ENCODE data around the gene OPN1SW. TPM values are rescaled to one million over a fixed set of nuclear protein-coding genes. Genes with fewer than 3 reads are reported as not detected.

Gene OPN1SW, protein sequence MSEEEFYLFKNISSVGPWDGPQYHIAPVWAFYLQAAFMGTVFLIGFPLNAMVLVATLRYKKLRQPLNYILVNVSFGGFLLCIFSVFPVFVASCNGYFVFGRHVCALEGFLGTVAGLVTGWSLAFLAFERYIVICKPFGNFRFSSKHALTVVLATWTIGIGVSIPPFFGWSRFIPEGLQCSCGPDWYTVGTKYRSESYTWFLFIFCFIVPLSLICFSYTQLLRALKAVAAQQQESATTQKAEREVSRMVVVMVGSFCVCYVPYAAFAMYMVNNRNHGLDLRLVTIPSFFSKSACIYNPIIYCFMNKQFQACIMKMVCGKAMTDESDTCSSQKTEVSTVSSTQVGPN
- total RNA-seq, result not detected

DNA sequence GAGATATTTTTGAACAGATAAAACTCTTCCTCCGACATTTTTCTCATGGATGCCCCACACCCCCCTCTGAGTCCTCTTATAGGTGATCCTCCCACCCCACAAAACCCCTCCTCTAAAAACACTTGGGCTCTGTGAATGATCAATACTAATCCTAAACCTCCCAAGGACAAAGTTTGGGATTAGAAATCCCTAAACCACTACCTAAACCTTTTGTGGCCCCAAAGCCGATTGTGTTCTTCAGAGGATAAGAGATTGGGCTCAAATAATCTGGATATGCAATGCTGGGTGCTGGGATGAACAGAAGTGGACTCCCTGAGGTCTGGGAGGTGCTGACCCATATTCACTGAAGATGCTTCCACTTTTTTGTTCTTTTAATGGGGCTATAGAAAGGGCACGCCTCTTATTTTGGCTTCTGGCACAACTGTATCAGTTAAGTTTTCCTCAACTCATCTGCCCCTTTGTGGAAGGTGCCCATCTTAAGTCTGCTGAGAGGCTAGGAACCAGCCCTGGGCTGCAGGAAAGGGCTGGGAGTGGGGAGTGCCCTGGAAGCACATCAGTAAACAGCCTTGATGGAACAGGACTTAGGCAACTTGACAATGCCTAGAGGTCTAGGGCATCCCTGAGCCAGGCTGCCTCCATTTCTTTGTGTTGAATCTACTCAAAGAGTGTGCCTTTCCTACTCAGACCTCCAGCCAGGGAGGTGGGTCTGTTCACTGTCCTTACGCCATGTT is at the start of gene OPN1SW:
Gene OPN1SW, minus strand, starts transcription at position 51 of the 731 bp plus-strand sequence. Its CDS starts 13 bp downstream, at position 38.
- H3K9me3 Mint-ChIP-seq, result peaks cover 14% of the 10 kb centered on the region
- CTCF ChIA-PET, result interaction anchor here (0.6 kb wide), 1 partner anchor 19 kb away, joined by 3 read pairs; no protein-coding TSS in a partner anchor
- POLR2A ChIA-PET, result no interaction called here
- H3K27me3 Mint-ChIP-seq, result no peaks in the 10 kb centered on the region
- peaks cover 36% of the 10 kb centered on the region for H3K36me3 Mint-ChIP-seq (ENCODE audit: low read depth)
- no peak for DNase-seq
- no peak within 1 kb of the TSS for H3K4me3 Mint-ChIP-seq
- no peak within 1 kb of the TSS for H3K27ac Mint-ChIP-seq
- no peaks in the 10 kb centered on the region for H3K4me1 Mint-ChIP-seq

DNA sequence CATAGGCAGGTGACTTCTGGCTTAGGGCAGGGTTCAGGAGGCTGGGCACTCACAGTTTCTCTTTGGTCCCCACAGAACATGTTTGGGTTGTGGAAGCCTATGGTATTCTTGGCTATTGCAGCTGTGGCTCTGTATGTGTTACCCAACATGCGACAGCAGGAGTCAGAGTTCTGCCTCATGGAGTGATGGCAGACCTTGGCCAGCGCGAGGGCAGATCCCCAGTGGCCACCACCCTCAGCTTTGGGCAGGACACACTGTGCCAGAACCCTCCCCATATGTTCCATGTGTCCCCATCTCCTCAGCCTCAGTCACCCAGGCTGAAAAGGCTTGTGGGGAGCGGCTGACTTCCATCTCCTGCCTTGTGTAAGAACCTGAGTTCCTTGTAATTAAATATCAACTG is 46.1 kb upstream of the OPN1SW start:
- Mint-ChIP-seq H3K36me3 (ENCODE audit: low read depth) (no peaks in the 10 kb centered on the region), H3K4me3 (no peak overlapping the region), H3K9me3 (no peaks in the 10 kb centered on the region), H3K27me3 (no peaks in the 10 kb centered on the region), H3K27ac (no peak overlapping the region), H3K4me1 (peaks cover 4% of the 10 kb centered on the region)
- DNase-seq, result no peak
- POLR2A ChIA-PET, result no interaction called here
- CTCF ChIA-PET, result interaction anchor here (2.3 kb wide), 1 partner anchor 41 kb away, joined by 6 read pairs; the partner anchor contains the start of gene ATP6V1F

DNA sequence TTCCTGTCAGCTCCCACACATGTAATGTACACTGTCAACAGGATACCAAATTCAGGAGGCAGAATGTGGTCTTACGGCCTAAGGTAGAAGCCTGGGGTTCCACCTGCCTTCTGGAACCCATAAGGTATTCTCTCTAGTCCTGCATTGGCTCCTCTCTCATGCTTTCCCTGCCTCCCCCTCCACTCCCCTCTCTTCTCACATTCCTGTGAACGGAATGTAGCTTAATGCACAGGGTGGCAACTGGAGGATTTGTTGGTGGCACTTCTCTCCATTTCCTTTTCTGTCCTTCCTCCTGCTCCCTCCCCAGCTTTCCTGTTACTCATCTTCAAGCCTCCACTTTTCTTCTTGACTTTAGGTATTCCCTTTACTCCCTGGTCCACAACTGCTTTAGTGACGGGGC is 43.1 kb upstream of the OPN1SW start:
- H3K4me3 Mint-ChIP-seq, result no peak overlapping the region
- H3K9me3 Mint-ChIP-seq, result no peaks in the 10 kb centered on the region
- peaks cover 4% of the 10 kb centered on the region for H3K4me1 Mint-ChIP-seq
- no peak overlapping the region for H3K27ac Mint-ChIP-seq
- DNase-seq, result no peak
- POLR2A ChIA-PET, result no interaction called here
- H3K36me3 Mint-ChIP-seq (ENCODE audit: low read depth), result no peaks in the 10 kb centered on the region
- CTCF ChIA-PET, result interaction anchor here (1.4 to 2.4 kb wide), 2 partner anchors 8 to 273 kb away, joined by 3 to 6 read pairs; no protein-coding TSS in a partner anchor
- no peaks in the 10 kb centered on the region for H3K27me3 Mint-ChIP-seq

DNA sequence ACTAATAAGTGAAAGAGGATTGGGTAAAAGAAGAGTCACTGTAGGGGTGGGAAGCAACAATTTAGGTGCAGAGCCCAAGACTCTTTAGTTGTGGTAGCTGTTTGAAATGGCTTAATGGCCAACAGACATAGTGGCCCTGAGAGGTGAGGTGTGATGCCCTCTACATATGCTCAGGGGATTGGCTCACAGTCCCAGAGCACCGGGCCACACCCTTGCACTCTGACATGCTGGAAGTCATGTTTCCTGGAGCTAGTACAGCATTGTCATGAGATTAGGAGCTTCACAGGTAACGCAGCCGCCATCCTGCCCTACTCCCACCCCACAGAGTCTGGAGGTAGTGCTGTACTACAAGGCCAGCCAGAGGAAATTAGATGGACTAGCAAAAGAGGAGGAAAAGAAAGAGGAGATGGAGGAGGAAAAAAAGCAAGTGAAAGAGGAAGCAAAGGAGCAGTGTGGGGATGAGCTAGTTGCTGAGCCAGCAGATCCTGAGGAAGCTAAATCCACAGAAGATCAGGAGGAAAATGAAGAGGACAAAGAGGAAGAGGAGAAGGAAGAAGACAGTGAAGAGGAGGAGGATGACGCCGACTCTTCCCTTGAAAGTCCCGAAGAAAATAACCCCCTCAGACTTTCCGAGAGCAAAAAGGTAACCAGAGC is 39.8 kb upstream of the OPN1SW start:
- CTCF ChIA-PET, result interaction anchor here (0.9 to 1.2 kb wide), 2 partner anchors 13 to 20 kb away, joined by 3 to 4 read pairs; no protein-coding TSS in a partner anchor
- no peak overlapping the region for H3K27ac Mint-ChIP-seq
- no peaks in the 10 kb centered on the region for H3K36me3 Mint-ChIP-seq (ENCODE audit: low read depth)
- POLR2A ChIA-PET, result no interaction called here
- no peak for DNase-seq
- H3K9me3 Mint-ChIP-seq, result no peaks in the 10 kb centered on the region
- H3K27me3 Mint-ChIP-seq, result no peaks in the 10 kb centered on the region
- no peak overlapping the region for H3K4me3 Mint-ChIP-seq
- peaks cover 4% of the 10 kb centered on the region for H3K4me1 Mint-ChIP-seq

DNA sequence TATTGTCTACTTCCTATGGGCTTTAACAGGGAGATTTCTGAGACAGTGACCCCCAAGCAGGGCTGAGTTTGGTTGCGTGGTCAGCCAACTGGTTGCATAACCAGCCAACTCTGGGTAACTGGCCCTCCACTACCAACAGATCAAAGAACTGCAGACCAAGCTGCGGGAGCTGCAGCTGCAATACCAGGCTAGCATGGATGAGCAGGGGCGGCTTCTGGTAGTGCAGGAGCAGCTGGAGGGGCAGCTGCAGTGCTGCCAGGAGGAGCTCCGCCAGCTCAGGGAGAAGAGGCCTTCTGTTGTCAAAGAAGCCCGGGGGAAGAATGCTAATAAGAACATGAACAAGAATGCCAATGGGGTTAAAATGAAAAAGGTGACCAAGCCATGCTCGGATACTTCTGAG is 38.9 kb upstream of the OPN1SW start:
- no peak overlapping the region for H3K27ac Mint-ChIP-seq
- H3K4me1 Mint-ChIP-seq, result no peaks in the 10 kb centered on the region
- POLR2A ChIA-PET, result no interaction called here
- no peaks in the 10 kb centered on the region for H3K9me3 Mint-ChIP-seq
- no peaks in the 10 kb centered on the region for H3K36me3 Mint-ChIP-seq (ENCODE audit: low read depth)
- H3K27me3 Mint-ChIP-seq, result no peaks in the 10 kb centered on the region
- CTCF ChIA-PET, result interaction anchor here (1.0 to 1.2 kb wide), 2 partner anchors 8 to 21 kb away, joined by 3 to 4 read pairs; no protein-coding TSS in a partner anchor
- DNase-seq, result no peak
- H3K4me3 Mint-ChIP-seq, result no peak overlapping the region

DNA sequence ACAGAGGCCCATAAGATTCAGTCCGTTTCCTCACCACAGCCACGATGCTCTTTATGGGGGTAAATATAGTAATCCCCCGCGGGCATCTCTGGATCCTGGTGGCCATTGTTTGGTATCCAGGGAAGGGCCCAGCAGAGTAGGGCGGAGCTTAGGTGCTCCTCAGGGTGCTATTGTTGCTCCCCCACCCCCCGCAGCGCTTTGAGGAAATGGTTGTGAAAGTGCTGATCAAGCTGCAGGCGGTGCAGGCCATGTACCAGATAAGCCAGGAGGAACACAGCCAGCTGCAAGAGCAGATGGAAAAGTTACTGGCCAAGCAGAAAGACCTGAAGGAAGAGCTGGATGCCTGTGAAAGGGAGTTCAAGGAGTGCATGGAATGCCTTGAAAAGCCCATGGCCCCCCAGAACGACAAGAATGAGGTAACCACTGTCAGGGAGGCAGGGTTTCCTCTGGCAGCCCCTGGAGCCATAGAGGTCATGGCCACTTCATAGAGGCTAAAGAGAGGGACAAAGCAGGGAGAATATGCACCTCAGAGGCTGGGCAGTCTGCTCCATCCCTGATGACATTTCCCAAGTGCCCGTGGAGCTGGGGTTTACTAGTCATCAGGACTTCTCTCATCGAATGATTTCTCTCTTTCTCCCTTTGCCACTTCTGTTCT is 37.0 kb upstream of the OPN1SW start:
- Mint-ChIP-seq H3K4me3 (no peak overlapping the region), H3K36me3 (ENCODE audit: low read depth) (no peaks in the 10 kb centered on the region), H3K27ac (no peak overlapping the region), H3K4me1 (no peaks in the 10 kb centered on the region), H3K9me3 (no peaks in the 10 kb centered on the region), H3K27me3 (no peaks in the 10 kb centered on the region)
- DNase-seq, result no peak
- CTCF ChIA-PET, result interaction anchor here (1.4 to 1.6 kb wide), 2 partner anchors 17 to 29 kb away, joined by 4 to 6 read pairs; no protein-coding TSS in a partner anchor
- POLR2A ChIA-PET, result no interaction called here

DNA sequence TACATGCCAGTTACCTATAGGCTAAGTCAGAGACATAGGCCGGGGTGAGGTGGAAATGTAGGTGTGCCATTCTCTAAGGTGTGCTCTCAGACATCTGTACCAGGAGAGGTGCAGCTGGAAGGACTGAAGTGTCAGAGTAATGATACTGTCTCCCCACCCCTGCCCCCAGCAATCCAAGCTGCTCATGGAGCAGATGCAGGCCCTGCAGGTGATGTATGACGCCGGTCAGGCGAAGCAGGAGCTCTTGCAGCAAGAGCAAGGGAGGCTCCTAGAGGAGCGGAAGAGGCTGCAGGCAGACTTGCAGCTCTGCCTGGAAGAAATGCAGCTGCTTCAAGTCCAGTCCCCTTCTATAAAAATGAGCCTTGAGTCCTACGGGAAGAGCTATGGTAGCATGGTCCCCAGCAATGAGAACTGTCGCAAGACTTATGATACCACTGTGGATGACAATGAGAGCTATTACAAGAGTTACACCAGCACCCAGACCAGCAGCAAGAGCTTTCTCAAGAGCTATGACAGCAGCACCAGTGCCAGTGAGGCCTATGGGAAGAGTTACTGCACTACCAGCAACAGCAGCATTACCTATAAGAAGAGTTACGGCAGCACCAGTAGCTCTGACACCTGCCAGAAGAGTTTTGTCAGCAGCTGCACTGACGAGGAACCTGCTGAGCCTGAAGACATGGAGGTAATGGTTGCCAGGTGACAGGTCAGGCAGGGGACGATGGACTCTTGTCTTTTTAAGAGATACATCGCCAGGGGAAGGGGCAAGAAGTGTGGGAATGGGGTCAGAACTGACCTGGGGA is 36.2 kb upstream of the OPN1SW start:
- Mint-ChIP-seq H3K27me3 (no peaks in the 10 kb centered on the region), H3K9me3 (no peaks in the 10 kb centered on the region), H3K27ac (no peak overlapping the region), H3K4me1 (no peaks in the 10 kb centered on the region), H3K36me3 (ENCODE audit: low read depth) (no peaks in the 10 kb centered on the region), H3K4me3 (no peak overlapping the region)
- ChIA-PET CTCF (interaction anchor here (0.6 to 1.6 kb wide), 3 partner anchors 16 to 346 kb away, joined by 3 to 6 read pairs (median 4); no protein-coding TSS in a partner anchor), POLR2A (no interaction called here)
- DNase-seq, result no peak

DNA sequence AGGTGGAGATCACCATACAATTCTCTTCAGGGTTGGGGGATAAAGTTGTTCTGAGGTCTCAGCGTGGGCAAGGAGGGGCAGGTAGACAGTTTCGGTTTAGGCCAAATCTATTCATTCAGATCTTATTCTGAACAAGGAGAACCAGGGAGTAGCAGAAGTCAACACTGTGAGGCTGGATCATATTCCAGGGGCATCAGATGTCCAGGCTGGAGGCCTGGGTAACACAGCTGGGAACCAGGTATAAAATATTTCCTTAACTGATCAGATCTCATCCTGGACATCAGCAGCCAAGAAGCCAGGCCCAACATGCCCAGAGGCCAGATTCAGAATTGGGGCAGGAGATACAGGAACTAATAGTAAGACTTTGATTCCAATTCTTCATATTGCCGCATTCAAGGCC is 35.4 kb upstream of the OPN1SW start:
- CTCF ChIA-PET, result interaction anchor here (0.6 kb wide), 1 partner anchor 345 kb away, joined by 3 read pairs; no protein-coding TSS in a partner anchor

DNA sequence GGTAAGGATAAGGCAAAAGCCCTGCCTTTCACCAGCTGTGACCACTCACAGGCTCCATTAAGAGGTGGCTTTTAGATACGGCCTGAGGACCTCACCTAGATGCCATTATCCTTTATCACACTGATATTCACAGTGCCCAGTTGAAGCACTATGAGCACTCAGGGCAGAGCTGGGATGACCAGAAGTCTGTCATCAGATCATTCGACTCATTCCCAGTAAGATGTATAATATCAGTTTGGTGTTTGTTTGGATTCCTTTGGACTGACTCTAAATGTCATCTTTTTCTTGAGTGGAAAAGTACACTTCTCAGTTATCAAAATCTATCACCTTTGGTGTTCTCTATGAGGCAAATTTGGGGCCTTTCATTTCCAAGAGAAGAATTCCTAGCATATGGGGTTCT is 34.9 kb upstream of the OPN1SW start:
- no peaks in the 10 kb centered on the region for H3K9me3 Mint-ChIP-seq
- H3K4me1 Mint-ChIP-seq, result no peaks in the 10 kb centered on the region
- CTCF ChIA-PET, result interaction anchor here (1.0 kb wide), 1 partner anchor 74 kb away, joined by 3 read pairs; no protein-coding TSS in a partner anchor
- H3K4me3 Mint-ChIP-seq, result no peak overlapping the region
- no peak overlapping the region for H3K27ac Mint-ChIP-seq
- POLR2A ChIA-PET, result no interaction called here
- no peaks in the 10 kb centered on the region for H3K36me3 Mint-ChIP-seq (ENCODE audit: low read depth)
- no peak for DNase-seq
- no peaks in the 10 kb centered on the region for H3K27me3 Mint-ChIP-seq

More for the DNA sequence above, 35.4 kb upstream of the OPN1SW start:
- Mint-ChIP-seq H3K9me3 (no peaks in the 10 kb centered on the region), H3K36me3 (ENCODE audit: low read depth) (no peaks in the 10 kb centered on the region), H3K27ac (no peak overlapping the region), H3K4me3 (no peak overlapping the region), H3K4me1 (no peaks in the 10 kb centered on the region), H3K27me3 (no peaks in the 10 kb centered on the region)
- POLR2A ChIA-PET, result no interaction called here
- DNase-seq, result no peak

DNA sequence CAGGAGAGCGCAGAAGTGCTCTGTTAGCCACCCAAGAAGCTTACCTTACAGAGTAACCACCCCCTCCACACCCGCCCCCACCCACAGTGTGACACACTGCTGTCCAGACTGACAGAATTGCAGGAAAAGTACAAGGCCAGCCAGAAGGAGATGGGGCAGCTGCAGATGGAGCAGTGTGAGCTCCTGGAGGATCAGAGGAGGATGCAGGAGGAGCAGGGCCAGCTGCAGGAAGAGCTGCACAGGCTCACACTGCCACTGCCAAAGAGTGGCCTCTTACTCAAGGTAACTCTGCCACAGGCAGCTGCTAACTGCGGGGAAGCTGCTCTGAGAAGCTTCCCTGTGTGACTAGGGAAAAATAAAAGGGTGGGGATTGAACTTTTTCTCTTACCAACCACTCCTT is 33.8 kb upstream of the OPN1SW start:
- POLR2A ChIA-PET, result no interaction called here
- CTCF ChIA-PET, result interaction anchor here (0.6 to 1.0 kb wide), 3 partner anchors 19 to 153 kb away, joined by 3 to 5 read pairs (median 4); no protein-coding TSS in a partner anchor
- no peaks in the 10 kb centered on the region for H3K27me3 Mint-ChIP-seq
- no peaks in the 10 kb centered on the region for H3K9me3 Mint-ChIP-seq
- H3K4me3 Mint-ChIP-seq, result no peak overlapping the region
- H3K36me3 Mint-ChIP-seq (ENCODE audit: low read depth), result no peaks in the 10 kb centered on the region
- no peak overlapping the region for H3K27ac Mint-ChIP-seq
- no peaks in the 10 kb centered on the region for H3K4me1 Mint-ChIP-seq
- DNase-seq, result no peak

DNA sequence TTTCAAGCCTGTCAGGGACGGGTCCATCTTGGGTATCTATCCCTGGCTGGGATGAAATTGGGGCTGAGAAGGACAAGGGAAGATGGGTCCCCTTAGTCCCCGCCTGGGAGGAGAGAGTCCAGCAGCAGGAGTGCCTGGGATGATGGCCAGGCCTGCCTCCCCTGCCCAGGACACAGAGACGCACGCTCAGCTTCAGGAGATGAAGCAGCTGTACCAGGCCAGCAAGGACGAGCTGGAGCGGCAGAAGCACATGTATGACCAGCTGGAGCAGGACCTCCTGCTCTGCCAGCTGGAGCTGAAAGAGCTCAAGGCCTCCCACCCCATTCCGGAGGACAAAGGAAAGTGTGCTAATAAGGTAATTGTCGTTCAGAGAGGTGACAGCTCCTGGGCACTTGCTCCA is 31.6 kb upstream of the OPN1SW start:
- H3K27ac Mint-ChIP-seq, result no peak overlapping the region
- DNase-seq, result no peak
- H3K9me3 Mint-ChIP-seq, result no peaks in the 10 kb centered on the region
- H3K4me3 Mint-ChIP-seq, result no peak overlapping the region
- no peaks in the 10 kb centered on the region for H3K4me1 Mint-ChIP-seq
- CTCF ChIA-PET, result interaction anchor here (1.0 to 1.7 kb wide), 3 partner anchors 15 to 56 kb away, joined by 3 to 4 read pairs (median 3); partner anchors contain the start of genes ATP6V1F and CCDC136
- H3K36me3 Mint-ChIP-seq (ENCODE audit: low read depth), result no peaks in the 10 kb centered on the region
- H3K27me3 Mint-ChIP-seq, result no peaks in the 10 kb centered on the region
- POLR2A ChIA-PET, result no interaction called here

DNA sequence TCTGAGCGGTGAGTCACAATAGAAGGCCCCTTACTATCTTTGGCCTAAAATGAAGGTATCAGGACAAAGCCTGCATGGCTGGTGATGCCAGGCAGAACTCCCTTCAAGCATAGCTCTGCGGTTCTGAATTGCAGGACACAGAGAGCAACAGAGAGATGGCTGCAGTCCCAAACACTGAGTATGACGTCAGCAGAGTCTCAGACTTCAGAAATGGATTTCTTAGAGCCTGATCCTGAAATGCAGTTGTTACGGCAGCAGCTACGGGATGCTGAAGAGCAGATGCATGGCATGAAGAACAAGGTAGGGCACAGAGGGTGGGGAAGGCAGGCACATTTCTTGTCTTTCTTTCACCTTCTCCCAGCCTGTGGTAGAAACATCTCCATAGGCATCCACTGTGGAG is 29.6 kb upstream of the OPN1SW start:
- H3K27ac Mint-ChIP-seq, result no peak overlapping the region
- H3K4me3 Mint-ChIP-seq, result no peak overlapping the region
- H3K27me3 Mint-ChIP-seq, result no peaks in the 10 kb centered on the region
- ChIA-PET POLR2A (no interaction called here), CTCF (interaction anchor here (1.4 to 1.7 kb wide), 2 partner anchors 36 to 58 kb away, joined by 3 to 4 read pairs; partner anchors contain the start of gene ATP6V1F)
- no peak for DNase-seq
- no peaks in the 10 kb centered on the region for H3K4me1 Mint-ChIP-seq
- H3K9me3 Mint-ChIP-seq, result no peaks in the 10 kb centered on the region
- H3K36me3 Mint-ChIP-seq (ENCODE audit: low read depth), result no peaks in the 10 kb centered on the region

Data from activated CD4-positive, alpha-beta T cell treated with anti-CD3 and anti-CD28 coated beads, Interleukin-2, amount 10 ng/mL, durations not matched to agents 7 days and 5 days (primary cell).